Spleen (tissue), 7 donors: ENCODE measurements around the gene LCP1.

Source experiments
- CTCF ChIP-seq, 11 experiments: fragments of 200-600 bp in 7 of 11; fragments of 450-650 bp in 4 of 11; sonication (generic) in 4 of 11; IDR thresholded peaks in 8 of 11; conservative IDR thresholded peaks in 3 of 11; 1 replicate in 7 of 11; 2 replicates in 4 of 11; pipeline versions ENCODE4 v1.4.0 to v1.8.0; 2016 to 2021; ENCODE audit warnings: antibody characterized with exemption in 11 of 11, inconsistent platforms in 4 of 11, mild to moderate bottlenecking in 1 of 11
- POLR2A ChIP-seq, 3 donors: fragments of 450-650 bp; IDR thresholded peaks; one replicate each; pipeline ENCODE4 v1.5.1; 2017; ENCODE audit warnings: antibody characterized with exemption in 3 of 3, mild to moderate bottlenecking in 1 of 3
- POLR2AphosphoS5 ChIP-seq, 3 donors: sonication (generic); formaldehyde crosslinking; IDR thresholded peaks; one replicate each; pipeline ENCODE4 v1.5.1; 2017; ENCODE audit warnings: antibody characterized with exemption in 3 of 3
- donor health status: DM: no; HTN: no; CAD: no; lungs with moderate emphysema.
- donor health status: DM: no; HTN: no; CAD: no.
- donor health status: DM: no; HTN: no; CAD: no.

GRCh38 chr13:46179969-46180763 lies 1.8 kb downstream of the LCP1 start:
- TF ChIP-seq CTCF (IDR thresholded peaks at IDR 0.05 in 8 of 11, conservative IDR thresholded peaks at IDR 0.05 in 3 of 11) = no peak
- no peak for TF ChIP-seq POLR2A (IDR thresholded peaks at IDR 0.05)
- TF ChIP-seq POLR2AphosphoS5 (IDR thresholded peaks at IDR 0.05) = no peak
